Suppressor macrophage treated with lipopolysaccharide for 1 hour (primary cell): ENCODE data around the gene SLC7A8.
A peak's percentile ranks its signal among the peaks of the same experiment; 100 is the strongest.

Experiments used
- DNase-seq, 3 donors: peaks; one replicate each; pipeline ENCODE4 v3.0.0-alpha.2; 2020 to 2022

Gene SLC7A8

DNA sequence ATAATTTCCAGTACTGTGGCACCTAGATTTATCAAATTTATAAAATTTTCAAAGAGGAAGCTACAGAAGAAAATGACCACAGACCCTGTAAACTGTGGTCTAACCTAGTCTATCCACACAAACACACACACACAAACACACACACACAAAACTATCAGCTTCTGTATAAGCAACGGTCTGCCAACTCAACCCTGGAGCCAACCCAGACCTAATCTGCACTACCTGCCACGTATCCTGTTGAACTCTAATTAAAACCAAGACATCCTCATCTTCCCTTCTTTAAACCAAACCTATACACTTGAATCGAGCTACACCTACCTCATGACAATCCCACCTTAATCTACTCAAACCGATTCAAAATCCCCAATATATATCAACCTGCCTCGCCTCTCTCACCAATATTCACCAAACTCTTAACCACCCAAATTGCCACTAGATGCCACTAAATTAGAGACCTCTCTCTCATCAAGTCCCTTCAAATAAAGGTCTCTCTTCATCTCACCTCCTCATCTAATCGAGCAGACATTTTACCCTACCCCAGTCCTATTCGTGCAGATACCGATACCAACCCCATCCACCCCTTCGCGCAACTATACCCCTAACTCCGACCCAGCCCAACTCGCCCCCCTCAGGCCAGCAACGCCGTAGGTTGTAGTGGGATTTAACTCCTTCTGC is 89.3 kb downstream of the SLC7A8 start:
- no peak for DNase-seq

DNA sequence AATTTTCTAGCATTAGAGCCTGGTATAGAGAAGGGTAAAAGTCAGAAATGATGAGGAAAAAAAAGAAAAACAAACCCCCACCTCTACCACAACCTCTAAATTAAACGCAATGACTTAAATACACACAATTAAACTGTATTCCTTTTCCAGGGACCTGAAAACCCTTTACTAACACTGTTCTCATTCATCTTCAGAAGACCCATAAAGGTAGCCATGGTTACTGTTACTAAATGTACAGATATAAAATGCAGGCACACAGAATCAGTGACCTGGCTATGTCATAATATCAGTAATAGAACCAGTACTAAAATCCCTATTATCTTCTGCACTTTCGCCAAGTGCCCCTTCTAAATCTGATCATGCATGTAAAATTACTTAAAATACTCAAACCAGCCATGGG is 89.9 kb downstream of the SLC7A8 start:
- no peak for DNase-seq

DNA sequence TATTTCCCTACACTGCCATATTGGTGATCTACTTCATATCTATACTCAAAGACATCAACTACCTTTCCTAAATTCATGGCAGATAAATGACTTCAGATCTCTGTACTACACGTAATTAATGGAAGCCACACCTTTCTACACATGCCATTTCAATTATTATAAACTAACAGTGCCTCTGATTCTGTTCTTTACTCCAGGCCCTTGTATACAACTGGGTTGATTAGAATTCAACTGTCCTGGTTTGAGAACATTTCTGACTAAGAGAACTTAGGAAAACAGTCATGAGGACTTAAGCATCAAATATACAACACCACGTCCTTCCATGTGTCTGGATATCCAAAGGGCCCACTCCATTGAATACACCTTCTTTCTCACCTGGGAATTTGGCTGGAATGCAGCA is 90.4 kb downstream of the SLC7A8 start:
- no peak for DNase-seq

DNA sequence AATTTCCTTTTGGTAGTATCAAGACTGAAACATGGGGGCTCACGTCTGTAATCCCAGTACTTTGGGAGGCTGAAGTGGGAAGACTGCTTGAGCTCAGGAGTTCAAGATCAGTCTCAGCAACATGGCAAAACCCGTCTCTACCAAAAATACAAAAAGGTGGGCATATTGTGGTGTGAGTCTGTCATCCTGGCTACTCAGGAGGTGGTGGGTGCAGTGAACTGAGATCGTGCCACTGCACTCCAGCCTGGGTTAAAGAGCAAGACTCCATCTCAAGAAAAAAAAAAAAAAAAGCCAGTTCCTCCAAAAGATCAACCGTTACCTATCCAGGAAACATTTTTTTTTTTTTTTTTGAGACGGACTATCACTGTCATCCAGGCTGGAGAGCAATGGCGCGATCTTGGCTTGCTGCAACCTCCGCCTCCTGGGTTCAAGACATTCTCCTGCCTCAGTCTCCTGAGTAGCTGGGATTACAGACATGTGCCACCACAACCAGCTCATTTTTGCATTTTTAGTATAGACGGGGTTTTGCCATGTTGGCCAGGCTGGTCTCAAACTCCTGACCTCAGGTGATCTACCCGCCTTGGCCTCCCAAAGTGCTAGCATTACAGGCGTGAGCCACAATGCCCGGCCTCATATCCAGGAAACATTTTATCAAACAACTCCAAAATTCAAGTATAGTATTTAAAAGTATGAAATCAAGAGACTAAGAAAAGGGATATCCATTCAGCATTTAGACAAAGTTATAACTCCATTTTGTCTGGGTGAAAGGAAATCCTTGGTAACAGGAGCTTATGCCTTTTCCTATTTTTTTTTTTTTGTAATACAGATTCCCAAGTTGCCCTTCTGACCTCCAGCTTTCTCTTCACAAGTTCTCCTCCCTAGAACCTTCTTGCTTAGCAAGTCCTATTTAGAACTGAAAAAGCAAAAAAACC is 91.9 kb downstream of the SLC7A8 start:
- DNase-seq: no peak

DNA sequence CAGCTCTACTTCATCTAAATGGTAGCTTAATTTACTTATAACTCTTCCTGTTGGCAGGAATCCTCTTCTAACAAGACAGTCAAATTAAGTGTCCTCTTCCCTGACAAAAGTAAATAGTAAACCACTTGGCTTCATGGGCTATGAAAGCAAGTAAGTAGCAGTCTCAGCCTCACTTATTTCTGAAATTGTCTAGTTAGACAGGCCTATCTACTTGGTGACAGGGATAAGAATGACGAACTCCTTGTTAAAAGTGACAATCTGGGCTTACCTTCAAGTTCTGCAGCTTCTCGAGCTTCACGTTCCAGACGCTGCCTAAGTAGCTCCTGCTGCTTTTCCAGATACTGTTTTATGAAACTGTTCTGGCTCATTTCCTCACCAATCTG is 93.2 kb downstream of the SLC7A8 start:
- DNase-seq: no peak

DNA sequence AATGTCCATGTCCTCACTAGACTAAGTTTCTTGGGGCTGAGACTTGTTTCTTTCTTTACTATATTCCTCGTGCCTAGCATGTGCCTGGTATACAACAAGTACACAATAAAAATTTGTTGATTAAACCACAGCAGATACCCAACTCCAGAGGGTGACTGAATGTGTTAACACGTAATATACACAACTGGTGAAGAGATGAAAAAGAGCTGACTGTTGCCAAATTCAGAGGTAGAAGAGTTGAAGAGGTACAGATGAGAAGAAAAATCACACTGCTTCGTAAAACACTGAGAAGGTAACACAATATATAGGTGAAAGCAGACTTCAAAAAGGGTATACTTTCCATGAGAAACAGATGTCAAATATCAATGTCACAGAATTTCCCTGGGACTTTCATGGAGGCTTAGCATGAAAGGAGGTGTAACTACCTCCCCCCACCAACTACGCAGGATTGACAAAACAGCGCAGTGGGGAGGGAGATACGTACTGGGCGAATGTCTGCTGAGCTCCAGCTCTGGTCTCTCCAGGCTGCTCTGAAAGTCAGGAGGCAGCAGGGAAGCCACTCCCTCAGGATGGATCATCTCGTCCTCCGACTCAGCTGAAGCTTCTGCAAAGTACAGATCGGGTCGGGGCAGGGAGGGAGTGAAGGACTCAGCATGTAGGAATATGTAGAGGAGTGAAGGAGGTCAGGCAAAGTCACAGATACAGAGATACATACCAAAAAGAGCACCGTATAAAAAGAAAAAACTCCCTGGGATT is 93.8 kb downstream of the SLC7A8 start:
- no peak for DNase-seq

DNA sequence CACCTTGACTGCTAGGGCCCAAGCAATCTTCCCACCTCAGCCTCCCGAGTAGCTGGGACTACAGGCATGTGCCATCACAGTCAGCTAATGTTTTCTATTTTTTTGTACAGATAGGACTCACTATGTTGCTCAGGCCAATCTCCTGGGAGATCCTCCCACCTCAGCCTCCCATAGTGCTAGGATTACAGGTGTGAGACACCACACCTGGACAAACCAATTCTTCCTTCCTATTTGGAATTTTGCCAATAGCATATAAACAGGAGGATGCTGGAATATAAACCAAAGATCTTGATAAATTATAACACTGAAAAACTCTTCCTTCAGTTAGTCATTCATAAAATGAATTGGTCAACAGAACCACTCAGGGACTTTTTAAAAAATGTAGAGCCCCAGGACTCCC is 96.9 kb downstream of the SLC7A8 start:
- DNase-seq: no peak

DNA sequence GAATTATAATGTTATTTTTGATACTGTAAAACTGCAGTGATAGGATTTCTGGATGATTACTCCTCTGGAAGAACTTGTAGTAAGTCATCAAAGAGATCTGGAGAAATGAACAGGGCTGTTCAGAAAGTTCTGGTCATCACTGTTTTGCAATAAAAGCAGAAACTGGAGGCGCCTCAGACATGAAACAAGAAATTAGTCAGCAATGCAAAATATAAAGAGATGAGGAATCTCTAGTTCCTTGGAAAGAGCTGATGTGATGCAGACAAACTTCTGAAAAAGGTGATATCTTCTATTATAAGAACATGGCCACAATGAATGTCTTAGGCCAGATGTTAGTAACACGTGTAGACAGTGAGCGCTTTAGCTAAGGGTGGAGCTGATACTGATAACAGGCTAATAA is 98.0 kb downstream of the SLC7A8 start:
- DNase-seq: peak; percentile 68 to 90 (median 87)

DNA sequence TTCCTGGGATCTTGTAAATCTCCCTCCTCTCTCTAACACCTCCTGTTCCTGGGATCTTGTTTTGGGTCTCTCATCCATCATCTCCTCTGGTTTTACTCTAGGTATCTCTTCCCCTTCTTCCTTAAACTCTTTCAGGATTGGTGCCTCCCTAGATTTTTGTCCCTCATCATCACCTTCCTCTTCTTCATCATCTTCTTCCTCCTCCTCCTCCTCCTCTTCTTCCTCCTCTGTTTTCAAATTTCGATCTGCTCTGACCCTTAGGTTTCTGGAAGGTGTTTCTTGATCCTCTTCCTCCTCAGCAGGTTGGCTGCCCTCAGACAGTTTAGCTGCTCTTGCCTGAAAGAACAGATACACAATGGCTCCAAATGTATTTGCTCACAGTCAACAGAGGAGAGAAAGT is 103.0 kb downstream of the SLC7A8 start:
- DNase-seq: no peak

DNA sequence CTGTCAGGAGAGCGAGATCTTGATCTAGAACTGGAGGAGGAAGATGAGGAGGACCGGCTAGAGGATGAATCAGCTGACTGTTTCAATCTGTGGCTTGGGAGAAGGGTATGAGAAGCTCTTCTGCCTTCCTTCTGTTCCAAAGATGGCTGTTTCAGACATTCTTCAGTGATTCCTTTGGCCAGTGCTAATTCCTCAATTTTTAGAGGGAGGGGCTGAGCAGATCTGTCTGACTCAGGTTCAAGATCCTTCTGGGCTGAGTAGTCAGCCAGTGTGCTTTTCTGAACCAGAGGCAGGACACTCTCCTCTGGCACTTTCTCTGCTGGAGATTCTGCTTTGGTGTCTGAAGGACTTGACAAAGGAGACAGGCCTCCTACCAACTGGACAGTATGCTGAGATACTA is 103.7 kb downstream of the SLC7A8 start:
- DNase-seq: peak in 2 of 3 donors; percentile 53 to 55

DNA sequence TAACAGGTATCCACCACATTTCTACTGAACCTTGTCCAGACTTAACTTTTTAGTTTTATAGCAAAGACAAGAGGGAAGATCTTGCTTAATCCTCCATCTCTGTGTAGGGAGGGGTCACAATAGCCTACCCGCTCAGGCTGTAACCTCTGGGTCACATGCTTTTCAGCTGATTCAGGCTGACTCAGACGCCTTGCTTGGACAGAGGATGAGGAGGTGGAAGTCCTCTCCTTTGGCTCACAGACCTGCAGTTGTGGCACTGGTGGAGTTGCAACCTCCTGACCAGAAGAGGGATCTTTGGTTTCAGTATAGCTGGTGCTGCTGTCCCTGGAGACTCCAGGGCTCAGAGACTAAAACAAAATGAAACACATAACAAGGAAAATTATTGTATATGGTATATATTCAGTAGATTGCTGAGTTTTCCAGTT is 104.8 kb downstream of the SLC7A8 start:
- DNase-seq: peak; percentile 92 to 96 (median 94)

DNA sequence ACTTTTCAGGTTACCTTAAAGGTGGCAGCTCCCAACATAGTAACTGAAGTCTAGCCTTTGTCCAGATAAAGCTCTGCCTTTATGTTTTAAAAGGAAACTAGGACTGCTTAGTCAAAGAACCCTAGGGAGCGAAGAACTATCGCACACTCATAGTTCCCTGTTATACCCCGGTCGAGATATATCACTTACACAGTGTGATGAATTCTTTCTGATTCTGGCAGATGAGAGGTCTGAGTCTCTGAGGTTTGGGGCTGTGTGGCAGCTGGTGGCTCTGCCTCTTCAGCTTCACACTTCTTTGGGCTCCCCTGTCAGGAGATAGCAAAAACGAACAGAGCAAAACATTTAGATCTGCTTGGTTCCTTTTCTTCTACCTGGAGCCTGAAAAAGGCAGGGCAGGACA is 105.5 kb downstream of the SLC7A8 start:
- DNase-seq: peak in 2 of 3 donors; percentile 28 to 42

DNA sequence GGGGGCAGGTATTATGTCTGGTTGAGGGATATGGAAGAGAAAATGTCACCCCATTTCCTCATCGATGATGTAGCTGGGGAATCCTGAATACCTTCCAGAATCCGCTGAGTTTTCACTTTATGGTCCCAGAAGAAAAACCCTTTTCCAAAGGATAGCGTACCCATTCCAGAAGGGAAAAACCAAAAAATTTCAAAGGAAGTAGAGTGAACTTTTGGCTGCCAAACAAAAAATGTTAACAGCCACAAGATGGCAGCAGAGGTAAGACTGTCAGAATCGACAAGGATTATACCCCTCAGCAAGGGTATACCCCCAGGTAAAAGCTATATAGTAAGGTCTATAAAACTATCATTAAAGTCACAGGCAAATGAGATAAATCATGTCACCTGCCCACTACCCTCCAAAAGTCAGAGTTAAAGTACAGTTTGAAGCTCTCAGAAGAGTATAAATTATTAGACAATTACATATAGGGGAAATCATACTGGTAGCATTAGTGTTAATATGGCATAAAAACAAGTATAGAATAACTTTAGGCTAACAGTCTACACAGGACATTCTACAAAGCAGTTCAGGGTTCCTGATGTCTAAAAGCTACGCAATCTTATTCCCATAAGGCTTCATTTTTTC is 106.6 kb downstream of the SLC7A8 start:
- DNase-seq: peak; percentile 61 to 71 (median 67)
